ENCODE measurements around the gene TNRC6C. TPM values are rescaled to one million over a fixed set of nuclear protein-coding genes. Genes with fewer than 3 reads are reported as not detected.
A peak's percentile ranks its signal among the peaks of the same experiment; 100 is the strongest.

Gene TNRC6C
- total RNA-seq, 2 experiments from 2014 or later: 19.6 to 20.3 TPM

- Mint-ChIP-seq H3K36me3 (ENCODE audit: low read depth) (peaks cover 15% of the 10 kb centered on the region), H3K27me3 (no peaks in the 10 kb centered on the region), H3K4me3 (no peak overlapping the region), H3K4me1 (peaks cover 77% of the 10 kb centered on the region), H3K9me3 (ENCODE audit: low read depth) (no peaks in the 10 kb centered on the region), H3K27ac (no peak overlapping the region)
- DNase-seq (no peak), ATAC-seq (no peak)
- intact Hi-C loops (cut with DNase I, micrococcal nuclease): no loop called here
- ChIA-PET CTCF (interaction anchor here (1.3 kb wide), 1 partner anchor 43 kb away, joined by 3 read pairs; the partner anchor contains the start of gene TNRC6C), POLR2A (no interaction called here)
Measured at GRCh38 chr17:78001612-78002011, 43.1 kb downstream of the TNRC6C start.

GRCh38 chr17:78002166-78002565, 43.7 kb downstream of the TNRC6C start:
- ChIA-PET POLR2A (interaction anchor here (0.7 kb wide), 1 partner anchor 218 kb away, joined by 3 read pairs; no protein-coding TSS in a partner anchor), CTCF (interaction anchor here (0.9 to 5.0 kb wide), 6 partner anchors 10 to 459 kb away, joined by 3 to 26 read pairs (median 3); partner anchors contain the start of gene TNRC6C)
- Mint-ChIP-seq H3K27me3 (no peaks in the 10 kb centered on the region), H3K4me1 (peaks cover 73% of the 10 kb centered on the region), H3K9me3 (ENCODE audit: low read depth) (no peaks in the 10 kb centered on the region), H3K27ac (no peak overlapping the region), H3K36me3 (ENCODE audit: low read depth) (peaks cover 15% of the 10 kb centered on the region), H3K4me3 (no peak overlapping the region)
- intact Hi-C loops (cut with DNase I, micrococcal nuclease): no loop called here
- DNase-seq: no peak
- no peak for ATAC-seq

- CTCF ChIA-PET: interaction anchor here (0.6 to 5.0 kb wide), 6 partner anchors 8 to 249 kb away, joined by 3 to 26 read pairs (median 4); no protein-coding TSS in a partner anchor
- no peak for DNase-seq
- H3K4me3 Mint-ChIP-seq: no peak overlapping the region
- peaks cover 48% of the 10 kb centered on the region for H3K4me1 Mint-ChIP-seq
- POLR2A ChIA-PET: interaction anchor here (1.8 kb wide), 1 partner anchor 47 kb away, joined by 10 read pairs; the partner anchor contains the start of gene TNRC6C
- intact Hi-C loops (cut with DNase I, micrococcal nuclease): loop anchor here in 1 of 2 experiments (2.0 kb wide), 1 partner anchor 47 kb away; the partner anchor contains the start of gene TNRC6C
- H3K27ac Mint-ChIP-seq: no peak overlapping the region
- no peaks in the 10 kb centered on the region for H3K9me3 Mint-ChIP-seq (ENCODE audit: low read depth)
- ATAC-seq: peak; percentile 90
- no peaks in the 10 kb centered on the region for H3K27me3 Mint-ChIP-seq
- H3K36me3 Mint-ChIP-seq (ENCODE audit: low read depth): peaks cover 18% of the 10 kb centered on the region
Measured at GRCh38 chr17:78005452-78006171, 47.1 kb downstream of the TNRC6C start.

- Mint-ChIP-seq H3K4me3 (no peak overlapping the region), H3K36me3 (ENCODE audit: low read depth) (peaks cover 18% of the 10 kb centered on the region), H3K27me3 (no peaks in the 10 kb centered on the region), H3K27ac (no peak overlapping the region), H3K4me1 (peaks cover 47% of the 10 kb centered on the region), H3K9me3 (ENCODE audit: low read depth) (no peaks in the 10 kb centered on the region)
- intact Hi-C loops (cut with DNase I, micrococcal nuclease): no loop called here
- ChIA-PET POLR2A (interaction anchor here (1.8 kb wide), 1 partner anchor 48 kb away, joined by 10 read pairs; the partner anchor contains the start of gene TNRC6C), CTCF (interaction anchor here (0.7 to 5.0 kb wide), 4 partner anchors 7 to 243 kb away, joined by 3 to 26 read pairs (median 14); no protein-coding TSS in a partner anchor)
- ATAC-seq: no peak
- DNase-seq: no peak
Measured at GRCh38 chr17:78006338-78006737, 47.8 kb downstream of the TNRC6C start.

- Mint-ChIP-seq H3K4me1 (peaks cover 43% of the 10 kb centered on the region), H3K9me3 (ENCODE audit: low read depth) (no peaks in the 10 kb centered on the region), H3K27ac (no peak overlapping the region), H3K36me3 (ENCODE audit: low read depth) (peaks cover 18% of the 10 kb centered on the region), H3K4me3 (no peak overlapping the region), H3K27me3 (no peaks in the 10 kb centered on the region)
- ATAC-seq (no peak), DNase-seq (no peak)
- CTCF ChIA-PET: interaction anchor here (1.0 to 1.6 kb wide), 2 partner anchors 10 to 13 kb away, joined by 3 read pairs; no protein-coding TSS in a partner anchor
- POLR2A ChIA-PET: no interaction called here
- intact Hi-C loops (cut with DNase I, micrococcal nuclease): no loop called here
Measured at GRCh38 chr17:78007647-78008046, 49.1 kb downstream of the TNRC6C start.

GRCh38 chr17:78010759-78011158, 52.3 kb downstream of the TNRC6C start:
- CTCF ChIA-PET: interaction anchor here (0.7 to 2.6 kb wide), 3 partner anchors 9 to 53 kb away, joined by 3 to 11 read pairs (median 3); no protein-coding TSS in a partner anchor
- ATAC-seq (no peak), DNase-seq (peak; percentile 44)
- Mint-ChIP-seq H3K36me3 (ENCODE audit: low read depth) (peaks cover 8% of the 10 kb centered on the region), H3K4me1 (peaks cover 29% of the 10 kb centered on the region), H3K27me3 (no peaks in the 10 kb centered on the region), H3K9me3 (ENCODE audit: low read depth) (no peaks in the 10 kb centered on the region), H3K27ac (no peak overlapping the region), H3K4me3 (no peak overlapping the region)
- POLR2A ChIA-PET: no interaction called here
- intact Hi-C loops (cut with DNase I, micrococcal nuclease): loop anchor here in 1 of 2 experiments (5.0 kb wide), 1 partner anchor 48 kb away; no protein-coding TSS in a partner anchor

- ChIA-PET POLR2A (interaction anchor here (1.2 kb wide), 1 partner anchor 54 kb away, joined by 3 read pairs; the partner anchor contains the start of gene TNRC6C), CTCF (interaction anchor here (0.9 to 4.5 kb wide), 10 partner anchors 8 to 470 kb away, joined by 3 to 31 read pairs (median 12); partner anchors contain the start of gene TNRC6C)
- no peak overlapping the region for H3K27ac Mint-ChIP-seq
- H3K9me3 Mint-ChIP-seq (ENCODE audit: low read depth): no peaks in the 10 kb centered on the region
- H3K27me3 Mint-ChIP-seq: no peaks in the 10 kb centered on the region
- DNase-seq: no peak
- H3K36me3 Mint-ChIP-seq (ENCODE audit: low read depth): peaks cover 6% of the 10 kb centered on the region
- H3K4me1 Mint-ChIP-seq: peaks cover 21% of the 10 kb centered on the region
- intact Hi-C loops (cut with DNase I, micrococcal nuclease): loop anchor here (2.0 to 5.0 kb wide), 3 partner anchors 50 to 470 kb away; partner anchors contain the start of gene TNRC6C (in 1 of the 2)
- no peak for ATAC-seq
- no peak overlapping the region for H3K4me3 Mint-ChIP-seq
Measured at GRCh38 chr17:78012428-78012827, 53.9 kb downstream of the TNRC6C start.

GRCh38 chr17:78013683-78014467, 55.4 kb downstream of the TNRC6C start:
- no peaks in the 10 kb centered on the region for H3K27me3 Mint-ChIP-seq
- DNase-seq: peak; percentile 62

GRCh38 chr17:78014646-78015045, 56.1 kb downstream of the TNRC6C start:
- H3K27ac Mint-ChIP-seq: no peak overlapping the region
- no peak overlapping the region for H3K4me3 Mint-ChIP-seq
- peaks cover 30% of the 10 kb centered on the region for H3K4me1 Mint-ChIP-seq
- no peaks in the 10 kb centered on the region for H3K27me3 Mint-ChIP-seq
- H3K9me3 Mint-ChIP-seq (ENCODE audit: low read depth): no peaks in the 10 kb centered on the region
- ChIA-PET CTCF (interaction anchor here (0.7 to 4.5 kb wide), 30 partner anchors 8 to 585 kb away, joined by 3 to 31 read pairs (median 5); partner anchors contain the start of gene TNRC6C), POLR2A (no interaction called here)
- no peak for ATAC-seq
- DNase-seq: no peak
- H3K36me3 Mint-ChIP-seq (ENCODE audit: low read depth): peaks cover 4% of the 10 kb centered on the region
- intact Hi-C loops (cut with DNase I, micrococcal nuclease): loop anchor here (1.0 to 5.0 kb wide), 3 partner anchors 52 to 472 kb away; no protein-coding TSS in a partner anchor

More at GRCh38 chr17:78013683-78014467, 55.4 kb downstream of the TNRC6C start:
- POLR2A ChIA-PET: no interaction called here
- H3K27ac Mint-ChIP-seq: no peak overlapping the region
- H3K9me3 Mint-ChIP-seq (ENCODE audit: low read depth): no peaks in the 10 kb centered on the region
- CTCF ChIA-PET: interaction anchor here (0.6 to 4.5 kb wide), 48 partner anchors 9 to 874 kb away, joined by 3 to 31 read pairs (median 4); partner anchors contain the start of genes SEC14L1 and TNRC6C
- intact Hi-C loops (cut with DNase I, micrococcal nuclease): loop anchor here (1.0 to 5.0 kb wide), 5 partner anchors 52 to 472 kb away; partner anchors contain the start of gene TNRC6C (in 1 of the 2)
- H3K4me3 Mint-ChIP-seq: no peak overlapping the region
- H3K36me3 Mint-ChIP-seq (ENCODE audit: low read depth): peaks cover 6% of the 10 kb centered on the region
- ATAC-seq: peak; percentile 80
- H3K4me1 Mint-ChIP-seq: peaks cover 24% of the 10 kb centered on the region

GRCh38 chr17:78016852-78017251, 58.3 kb downstream of the TNRC6C start:
- ATAC-seq (no peak), DNase-seq (no peak)
- intact Hi-C loops (cut with DNase I, micrococcal nuclease): no loop called here
- H3K36me3 Mint-ChIP-seq (ENCODE audit: low read depth): peaks cover 2% of the 10 kb centered on the region
- H3K4me3 Mint-ChIP-seq: no peak overlapping the region
- CTCF ChIA-PET: interaction anchor here (0.6 to 1.4 kb wide), 7 partner anchors 15 to 485 kb away, joined by 3 to 6 read pairs (median 3); partner anchors contain the start of gene BIRC5
- peaks cover 33% of the 10 kb centered on the region for H3K4me1 Mint-ChIP-seq
- POLR2A ChIA-PET: no interaction called here
- H3K27me3 Mint-ChIP-seq: no peaks in the 10 kb centered on the region
- H3K27ac Mint-ChIP-seq: no peak overlapping the region
- H3K9me3 Mint-ChIP-seq (ENCODE audit: low read depth): no peaks in the 10 kb centered on the region

Measured in activated CD4-positive, alpha-beta T cell treated with anti-CD3 and anti-CD28 coated beads for 36 hours (primary cell).